GM10266 (cell line): ENCODE measurements around the gene CGNL1.

Experiments used
- DNase-seq: peaks from one replicate; pipeline ENCODE4 v3.0.0; 2012; ENCODE audit errors: extremely low spot score
- CTCF ChIP-seq: IDR thresholded peaks from 2 replicates; pipeline ENCODE4 v1.5.1; 2012; ENCODE audit warnings: mild to moderate bottlenecking, low read depth; ENCODE audit not compliant: control insufficient read depth, insufficient read depth; ENCODE audit errors: missing control alignments

CGNL1 gene

GRCh38 chr15:57555270-57555669 lies 179.0 kb downstream of the CGNL1 start:
- TF ChIP-seq CTCF = no peak
- DNase-seq = no peak

- TF ChIP-seq CTCF = no peak
- no peak for DNase-seq
These were observed 179.7 kb downstream of the CGNL1 start for GRCh38 chr15:57556040-57556439.

GRCh38 chr15:57557267-57557666 lies 181.0 kb downstream of the CGNL1 start:
- no peak for TF ChIP-seq CTCF
- DNase-seq = no peak

- no peak for TF ChIP-seq CTCF
- no peak for DNase-seq
These were observed 181.5 kb downstream of the CGNL1 start for GRCh38 chr15:57557810-57558209.

GRCh38 chr15:57559875-57560274 lies 183.6 kb downstream of the CGNL1 start:
- peak; percentile 85 for TF ChIP-seq CTCF
- peak; percentile 54 for DNase-seq

GRCh38 chr15:57561041-57561711 lies 184.9 kb downstream of the CGNL1 start:
- TF ChIP-seq CTCF = peak; percentile 87
- DNase-seq = peak; percentile 72

GRCh38 chr15:57562196-57562769 lies 186.0 kb downstream of the CGNL1 start:
- DNase-seq = no peak
- TF ChIP-seq CTCF = no peak
